Chondrocyte (in vitro differentiated cells): ENCODE results near the gene TMEM120B. TPM values are rescaled to one million over a fixed set of nuclear protein-coding genes. Genes with fewer than 3 reads are reported as not detected.

Experiments
- DNase-seq: peaks from one replicate; pipeline ENCODE4 v3.0.0; 2021; ENCODE audit warnings: mixed read lengths, low spot score
- H3K27ac Mint-ChIP-seq: one replicate; pipeline ENCODE4 v1.8.0; 2021; ENCODE audit warnings: mild to moderate bottlenecking, moderate library complexity, mixed read lengths; ENCODE audit not compliant: unreplicated experiment
- H3K27me3 Mint-ChIP-seq: 2 replicates; pipeline ENCODE4 v1.8.0; 2021; ENCODE audit warnings: low read depth, mixed read lengths
- H3K36me3 Mint-ChIP-seq: 2 replicates; pipeline ENCODE4 v1.8.0; 2021; ENCODE audit warnings: low read depth, mixed read lengths
- H3K4me1 Mint-ChIP-seq: 2 replicates; pipeline ENCODE4 v1.8.0; 2021; ENCODE audit warnings: low read depth, mild to moderate bottlenecking, mixed read lengths
- H3K4me3 Mint-ChIP-seq: one replicate; pipeline ENCODE4 v1.8.0; 2021; ENCODE audit warnings: mild to moderate bottlenecking, moderate library complexity, mixed read lengths; ENCODE audit not compliant: unreplicated experiment
- H3K9me3 Mint-ChIP-seq: 2 replicates; pipeline ENCODE4 v1.8.0; 2021; ENCODE audit warnings: low read depth, mixed read lengths
- total RNA-seq: library from RNA; stranded (reverse); gene quantifications from 3 replicates; pipeline ENCODE4 v1.2.1, GENCODE V29; 2021
- TF ChIP-seq, protein P1 (sequence below): fragments of 200-600 bp; sonication (generic); IDR thresholded peaks from 2 replicates; pipeline ENCODE4 v1.5.0; 2021; ENCODE audit warnings: antibody characterized with exemption, mild to moderate bottlenecking, moderate library complexity

The TMEM120B gene
- total RNA-seq, 1 donor from 2014 or later: 15.3 TPM

DNA sequence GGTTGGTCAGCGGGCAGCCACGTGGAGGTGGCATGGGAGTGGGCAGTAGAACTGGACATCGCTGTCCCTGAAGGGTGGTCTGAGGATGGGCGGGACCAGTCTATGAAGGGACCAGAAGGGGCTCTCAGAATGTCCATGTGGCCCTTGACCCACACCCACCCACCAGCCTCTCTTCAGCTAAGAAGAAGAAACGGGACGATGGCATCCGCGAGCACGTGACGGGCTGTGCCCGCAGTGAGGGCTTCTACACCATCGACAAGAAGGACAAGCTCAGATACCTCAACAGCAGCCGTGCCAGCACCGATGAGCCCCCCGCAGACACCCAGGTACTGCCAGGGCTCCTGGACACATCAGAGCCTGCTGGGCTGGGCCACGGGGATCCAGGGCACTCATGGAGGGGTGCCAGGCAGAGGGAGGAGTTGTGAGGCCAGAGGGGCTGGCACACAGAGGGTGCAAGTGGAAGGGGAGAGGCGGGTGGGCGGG is 112.5 kb downstream of the TMEM120B start:
- Mint-ChIP-seq H3K27ac (no peak overlapping the region), H3K27me3 (no peaks in the 10 kb centered on the region), H3K9me3 (no peaks in the 10 kb centered on the region), H3K36me3 (peaks cover 28% of the 10 kb centered on the region), H3K4me1 (no peaks in the 10 kb centered on the region), H3K4me3 (no peak overlapping the region)
- TF ChIP-seq, protein P1, sequence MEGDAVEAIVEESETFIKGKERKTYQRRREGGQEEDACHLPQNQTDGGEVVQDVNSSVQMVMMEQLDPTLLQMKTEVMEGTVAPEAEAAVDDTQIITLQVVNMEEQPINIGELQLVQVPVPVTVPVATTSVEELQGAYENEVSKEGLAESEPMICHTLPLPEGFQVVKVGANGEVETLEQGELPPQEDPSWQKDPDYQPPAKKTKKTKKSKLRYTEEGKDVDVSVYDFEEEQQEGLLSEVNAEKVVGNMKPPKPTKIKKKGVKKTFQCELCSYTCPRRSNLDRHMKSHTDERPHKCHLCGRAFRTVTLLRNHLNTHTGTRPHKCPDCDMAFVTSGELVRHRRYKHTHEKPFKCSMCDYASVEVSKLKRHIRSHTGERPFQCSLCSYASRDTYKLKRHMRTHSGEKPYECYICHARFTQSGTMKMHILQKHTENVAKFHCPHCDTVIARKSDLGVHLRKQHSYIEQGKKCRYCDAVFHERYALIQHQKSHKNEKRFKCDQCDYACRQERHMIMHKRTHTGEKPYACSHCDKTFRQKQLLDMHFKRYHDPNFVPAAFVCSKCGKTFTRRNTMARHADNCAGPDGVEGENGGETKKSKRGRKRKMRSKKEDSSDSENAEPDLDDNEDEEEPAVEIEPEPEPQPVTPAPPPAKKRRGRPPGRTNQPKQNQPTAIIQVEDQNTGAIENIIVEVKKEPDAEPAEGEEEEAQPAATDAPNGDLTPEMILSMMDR: no peak
- no peak for DNase-seq

DNA sequence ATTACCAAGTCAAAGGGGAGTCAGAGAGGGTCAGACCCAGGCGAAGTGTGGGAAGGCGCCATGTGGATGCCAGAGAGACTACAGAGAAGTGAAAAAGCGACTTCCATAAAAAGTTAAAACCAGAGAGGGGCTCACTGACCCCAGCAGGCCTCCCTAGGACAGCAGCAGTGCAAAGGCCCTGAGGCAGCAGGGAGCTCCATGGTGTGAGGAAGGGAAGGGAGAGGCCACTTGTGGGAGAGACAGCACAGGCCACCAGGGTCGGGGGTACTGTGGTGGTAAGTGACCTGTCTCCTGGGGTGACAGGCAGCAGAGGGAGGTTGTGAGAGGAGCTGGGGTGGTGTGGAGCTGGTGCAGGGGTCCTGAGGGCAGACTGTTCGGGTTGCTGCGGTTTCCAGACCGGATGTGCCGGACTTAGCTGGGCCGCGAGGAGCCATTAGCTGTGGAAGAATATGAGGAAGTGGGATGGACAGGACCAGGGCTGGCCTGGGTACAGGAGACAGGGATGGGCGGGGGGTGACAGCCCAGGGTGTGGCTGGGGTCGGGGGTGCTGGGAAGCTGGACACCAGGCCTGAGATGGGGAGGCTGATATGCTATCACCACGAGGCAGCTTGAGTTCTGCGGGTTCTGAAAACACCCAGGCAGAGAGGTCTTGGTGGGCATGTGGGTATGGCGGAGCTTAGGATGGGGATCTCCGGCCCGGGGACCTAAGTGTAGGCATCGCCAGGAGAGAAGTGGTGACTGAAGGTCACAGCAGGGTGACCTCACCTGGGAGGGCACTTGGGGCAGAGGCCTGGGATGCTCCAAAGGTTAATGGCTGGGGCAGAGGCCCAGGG is 114.0 kb downstream of the TMEM120B start:
- no peak overlapping the region for H3K4me3 Mint-ChIP-seq
- TF ChIP-seq, protein P1: no peak
- H3K4me1 Mint-ChIP-seq: no peaks in the 10 kb centered on the region
- H3K27ac Mint-ChIP-seq: peak overlapping the region; percentile 62
- no peaks in the 10 kb centered on the region for H3K27me3 Mint-ChIP-seq
- H3K36me3 Mint-ChIP-seq: peaks cover 32% of the 10 kb centered on the region
- H3K9me3 Mint-ChIP-seq: no peaks in the 10 kb centered on the region
- no peak for DNase-seq

DNA sequence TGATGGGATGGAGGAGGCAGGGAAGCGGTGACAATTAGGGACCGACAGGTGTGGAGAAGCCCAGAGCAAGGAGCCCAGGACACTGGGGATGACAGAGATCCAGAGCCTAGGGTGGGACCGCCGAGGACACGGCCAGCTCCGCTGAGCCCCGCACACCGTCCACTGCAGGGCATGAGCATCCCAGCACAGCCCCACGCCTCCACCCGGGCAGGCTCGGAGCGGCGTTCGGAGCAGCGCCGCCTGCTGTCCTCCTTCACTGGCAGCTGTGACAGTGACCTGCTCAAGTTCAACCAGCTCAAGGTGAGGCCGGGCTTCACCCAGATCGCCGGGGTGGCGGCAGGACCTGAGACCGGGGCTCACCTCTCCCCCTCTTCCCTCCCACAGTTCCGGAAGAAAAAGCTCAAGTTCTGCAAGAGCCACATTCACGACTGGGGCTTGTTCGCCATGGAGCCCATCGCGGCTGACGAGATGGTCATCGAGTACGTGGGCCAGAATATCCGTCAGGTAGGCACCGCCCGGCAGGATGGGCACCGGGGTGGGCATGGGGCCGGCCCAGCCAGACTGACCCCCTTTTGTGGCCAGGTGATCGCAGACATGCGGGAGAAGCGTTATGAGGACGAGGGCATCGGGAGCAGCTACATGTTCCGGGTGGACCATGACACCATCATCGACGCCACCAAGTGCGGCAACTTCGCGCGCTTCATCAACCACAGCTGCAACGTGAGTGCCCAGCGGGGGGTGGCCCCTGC is 115.0 kb downstream of the TMEM120B start:
- H3K36me3 Mint-ChIP-seq: peaks cover 40% of the 10 kb centered on the region
- H3K27me3 Mint-ChIP-seq: no peaks in the 10 kb centered on the region
- H3K9me3 Mint-ChIP-seq: no peaks in the 10 kb centered on the region
- DNase-seq: no peak
- no peak overlapping the region for H3K4me3 Mint-ChIP-seq
- H3K27ac Mint-ChIP-seq: no peak overlapping the region
- H3K4me1 Mint-ChIP-seq: no peaks in the 10 kb centered on the region
- TF ChIP-seq, protein P1: no peak

DNA sequence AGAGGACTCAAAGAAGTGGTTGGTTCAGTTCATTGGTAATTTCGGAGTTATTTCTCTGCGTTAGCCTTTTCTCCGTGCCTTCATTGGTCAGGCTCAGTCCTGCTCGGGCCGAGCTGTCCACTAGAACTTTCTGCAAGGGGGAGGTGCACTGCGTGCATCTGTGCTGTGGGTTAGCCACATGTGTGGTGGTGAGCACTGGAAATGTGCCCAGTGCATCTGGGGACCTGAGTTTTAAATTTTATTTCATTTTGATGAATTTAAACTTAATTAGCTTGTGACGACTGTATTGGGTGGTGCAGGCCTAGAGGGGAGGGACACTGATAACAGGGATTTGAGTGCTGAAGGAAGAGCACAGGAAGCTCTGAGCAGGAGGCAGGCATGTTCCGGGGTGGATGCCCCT is 115.8 kb downstream of the TMEM120B start:
- peaks cover 42% of the 10 kb centered on the region for H3K36me3 Mint-ChIP-seq
- no peak for DNase-seq
- TF ChIP-seq, protein P1: no peak
- H3K4me3 Mint-ChIP-seq: no peak overlapping the region
- H3K27ac Mint-ChIP-seq: no peak overlapping the region
- no peaks in the 10 kb centered on the region for H3K4me1 Mint-ChIP-seq
- no peaks in the 10 kb centered on the region for H3K27me3 Mint-ChIP-seq
- no peaks in the 10 kb centered on the region for H3K9me3 Mint-ChIP-seq

DNA sequence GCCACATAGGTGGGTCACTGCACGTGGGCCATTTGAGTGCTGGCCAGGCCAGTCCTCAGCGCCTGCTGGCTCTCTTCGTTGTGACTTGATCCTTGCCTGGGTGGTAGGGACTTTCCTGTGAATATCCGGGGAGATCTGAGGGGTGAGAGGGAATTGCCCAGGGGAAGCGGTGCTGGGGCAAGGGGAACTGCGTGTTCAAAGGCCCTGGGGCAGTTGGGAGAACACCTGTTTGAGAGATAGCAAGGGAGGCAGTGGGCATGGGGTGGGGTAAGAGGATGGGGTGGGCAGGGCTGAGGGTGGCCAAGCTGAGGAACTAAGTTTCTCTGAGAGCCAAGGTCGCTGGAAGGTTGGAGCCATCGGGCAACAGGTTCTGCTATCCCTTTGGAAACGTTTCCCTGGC is 116.3 kb downstream of the TMEM120B start:
- Mint-ChIP-seq H3K27ac (no peak overlapping the region), H3K9me3 (no peaks in the 10 kb centered on the region), H3K4me3 (no peak overlapping the region)

More for the DNA sequence above, 116.3 kb downstream of the TMEM120B start:
- Mint-ChIP-seq H3K4me1 (no peaks in the 10 kb centered on the region), H3K27me3 (no peaks in the 10 kb centered on the region), H3K36me3 (peaks cover 42% of the 10 kb centered on the region)
- TF ChIP-seq, protein P1: no peak
- no peak for DNase-seq
